Stimulated activated naive CD8-positive, alpha-beta T cell treated with anti-CD3 and anti-CD28 coated beads, Interleukin-15, Interleukin-2, amounts not matched to agents 100 U/mL and 50 U/mL, for 24 hours (primary cell): Measurements from ENCODE around the gene MS4A10.

Experiments used
- ATAC-seq: fragments of 150-1000 bp; cut with Tn5 transposase; one replicate; pipeline ENCODE4 v1.10.0; 2021
- DNase-seq: peaks from one replicate; pipeline ENCODE4 v3.0.0; 2021

Gene MS4A10

DNA sequence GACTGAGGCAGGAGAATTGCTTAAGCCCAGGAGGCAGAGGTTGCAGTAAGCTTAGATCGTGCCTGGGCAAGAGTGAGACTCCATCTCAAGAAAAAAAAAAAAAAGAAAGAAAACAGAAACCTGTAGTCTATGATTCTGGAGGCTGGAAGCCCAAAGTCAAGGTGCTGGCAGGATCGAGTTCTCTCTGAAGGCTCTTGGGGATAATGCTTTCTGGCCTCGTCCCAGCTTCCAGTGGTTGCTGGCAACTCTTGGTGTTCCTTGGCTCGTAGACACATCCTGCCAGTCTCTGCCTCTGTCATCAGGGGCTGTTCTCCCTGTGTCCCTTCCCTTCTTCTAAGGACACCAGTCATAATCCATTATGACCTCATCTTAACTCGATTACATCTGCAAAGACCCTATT lies 40.0 kb downstream of the MS4A10 start:
- ATAC-seq, result no peak

DNA sequence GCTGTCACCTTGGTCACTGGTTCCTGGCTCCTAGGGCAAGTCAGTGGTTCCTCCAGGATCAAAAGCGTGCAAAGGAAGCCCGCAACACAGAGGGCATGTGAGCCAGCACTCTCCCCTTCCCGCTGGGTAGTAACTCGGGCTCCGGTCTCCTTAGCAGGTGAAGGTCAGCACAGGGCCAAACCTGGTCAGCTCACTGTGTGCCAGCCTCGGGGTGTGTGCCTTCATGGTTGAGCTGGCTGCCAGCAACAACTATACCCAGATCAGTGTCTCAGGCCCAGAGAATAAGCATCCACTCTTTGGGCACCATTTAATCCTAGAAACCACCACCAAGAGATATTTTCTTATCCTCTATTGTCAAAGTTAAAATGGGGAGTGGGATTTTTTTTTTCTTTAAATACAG lies 40.7 kb downstream of the MS4A10 start:
- ATAC-seq (no peak), DNase-seq (no peak)

More for the DNA sequence above, 40.0 kb downstream of the MS4A10 start:
- DNase-seq, result no peak

DNA sequence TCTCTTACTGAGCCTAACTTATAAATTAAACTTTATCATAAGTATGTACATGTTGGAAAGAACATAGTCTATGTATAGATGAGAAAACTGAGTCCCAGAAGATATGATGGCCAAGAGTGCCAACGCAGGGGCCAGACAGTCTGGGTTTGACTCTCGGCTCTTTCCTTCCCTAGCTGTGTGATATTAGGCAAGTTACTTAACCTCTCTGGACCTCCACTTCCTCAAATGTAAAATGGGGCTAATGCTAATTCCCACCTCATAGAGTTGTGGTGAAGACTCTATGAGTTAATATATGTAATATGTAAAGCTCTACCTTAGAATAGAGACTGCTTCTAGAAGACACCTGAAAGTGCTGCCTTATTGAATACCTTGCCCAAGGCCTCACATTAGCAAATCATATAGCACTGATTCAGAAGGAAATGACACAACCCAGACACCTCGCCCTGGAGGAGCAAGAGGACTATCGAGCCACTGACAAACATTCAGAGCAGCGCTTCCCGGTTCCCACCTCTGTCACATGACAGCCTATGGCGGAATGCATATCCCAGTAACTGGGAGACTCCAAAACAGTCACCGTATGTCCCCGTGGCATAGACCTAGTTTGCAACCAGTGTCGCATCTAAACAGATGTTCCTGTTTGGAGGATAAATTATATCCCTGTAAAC lies 45.5 kb downstream of the MS4A10 start:
- no peak for ATAC-seq

DNA sequence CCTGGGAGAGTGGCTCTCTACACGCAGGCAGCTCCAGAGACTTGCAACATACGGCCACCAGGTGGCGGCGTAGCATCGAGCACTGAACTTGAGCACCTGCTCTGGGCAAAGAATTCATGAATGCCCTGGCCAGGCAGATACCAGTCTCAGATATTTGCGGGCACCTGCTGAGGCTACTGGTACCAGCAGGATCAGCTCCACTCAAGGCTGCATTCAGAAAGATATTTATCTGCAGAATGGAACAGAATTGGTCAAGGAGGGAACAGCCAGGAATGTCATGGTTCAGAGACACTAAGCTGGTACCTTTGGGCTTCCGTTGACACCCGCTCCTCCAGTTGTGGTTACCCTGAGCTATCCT lies 46.0 kb downstream of the MS4A10 start:
- DNase-seq, result peak; percentile 83
- peak; percentile 85 for ATAC-seq

More for the DNA sequence above, 45.5 kb downstream of the MS4A10 start:
- DNase-seq, result no peak

DNA sequence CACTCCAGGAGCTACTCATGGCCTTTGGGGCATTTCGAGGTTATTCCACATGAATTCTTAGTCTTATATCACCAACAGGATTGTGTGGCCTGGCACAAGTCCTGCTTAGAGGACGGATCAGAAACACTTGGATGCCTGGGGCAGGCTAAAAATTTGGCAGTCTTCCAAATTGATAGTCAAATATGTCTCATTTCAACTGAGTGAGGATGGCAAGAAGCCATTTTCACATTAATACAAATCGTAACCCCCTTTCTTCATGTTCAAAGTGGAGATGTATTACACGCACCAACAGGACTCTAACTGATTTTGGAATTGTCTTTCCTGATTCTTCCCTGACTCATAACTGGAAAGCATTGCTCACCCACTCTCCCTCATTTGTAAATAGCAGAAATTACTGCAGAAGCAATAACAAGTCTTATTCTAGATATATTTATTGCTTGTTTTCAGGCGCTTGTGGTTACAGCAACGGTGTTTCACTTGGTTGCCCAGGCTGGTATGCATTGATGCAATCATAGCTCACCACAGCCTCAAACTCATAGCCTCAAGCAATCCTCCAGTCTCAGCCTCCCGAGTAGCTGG lies 46.5 kb downstream of the MS4A10 start:
- ATAC-seq (no peak), DNase-seq (no peak)

DNA sequence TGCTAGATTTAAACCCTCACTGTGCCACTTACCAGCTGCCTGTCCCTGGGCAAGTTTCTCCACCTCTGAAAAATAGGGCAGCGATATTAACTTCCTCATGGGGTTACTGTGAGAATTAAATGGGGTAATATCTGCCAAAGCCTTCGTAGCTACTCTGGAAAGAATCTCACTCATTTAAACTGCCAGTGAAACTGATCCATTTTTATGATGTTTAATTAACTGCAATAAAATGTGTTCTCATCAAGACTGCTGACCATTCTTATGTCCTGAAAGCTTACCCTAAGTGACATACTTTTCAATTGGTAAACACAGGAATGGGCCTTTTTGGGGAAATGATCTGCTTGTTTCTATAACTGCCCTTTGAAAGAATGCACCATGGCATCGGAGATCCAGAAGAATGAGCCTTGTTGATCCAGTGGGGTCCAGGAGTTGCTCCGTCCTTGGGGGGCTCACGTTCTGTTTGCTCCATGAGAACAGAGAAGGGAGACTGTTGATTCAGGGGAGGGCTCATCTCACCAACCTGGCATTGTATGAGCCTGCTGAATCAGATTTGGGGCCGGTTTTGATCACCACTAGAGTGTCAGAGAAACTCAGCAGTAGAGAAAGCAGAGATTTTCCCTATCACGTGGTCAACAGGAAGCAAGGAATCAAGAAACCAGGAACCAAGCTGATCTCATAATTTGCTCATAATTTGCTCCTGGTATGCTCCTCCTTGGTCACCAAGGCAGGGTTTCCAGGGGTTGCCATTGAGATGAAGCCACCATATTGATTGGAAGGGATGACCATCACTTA lies 49.8 kb downstream of the MS4A10 start:
- ATAC-seq, result no peak
- no peak for DNase-seq

DNA sequence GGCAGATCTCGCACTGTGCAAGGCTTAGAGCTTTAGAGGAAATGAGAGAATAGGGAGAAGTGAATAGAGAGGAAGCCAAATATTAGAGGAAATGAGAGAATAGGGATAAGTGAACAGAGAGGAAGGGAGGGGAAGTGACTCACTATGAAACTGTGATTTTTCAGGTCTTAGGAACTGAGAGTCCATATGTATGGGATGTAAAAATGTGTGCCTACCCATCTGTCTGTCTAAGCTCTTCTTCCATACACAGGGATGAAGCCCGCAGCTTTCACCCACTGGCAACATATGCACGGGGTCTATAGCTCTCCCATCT lies 50.4 kb downstream of the MS4A10 start:
- no peak for ATAC-seq
- no peak for DNase-seq

DNA sequence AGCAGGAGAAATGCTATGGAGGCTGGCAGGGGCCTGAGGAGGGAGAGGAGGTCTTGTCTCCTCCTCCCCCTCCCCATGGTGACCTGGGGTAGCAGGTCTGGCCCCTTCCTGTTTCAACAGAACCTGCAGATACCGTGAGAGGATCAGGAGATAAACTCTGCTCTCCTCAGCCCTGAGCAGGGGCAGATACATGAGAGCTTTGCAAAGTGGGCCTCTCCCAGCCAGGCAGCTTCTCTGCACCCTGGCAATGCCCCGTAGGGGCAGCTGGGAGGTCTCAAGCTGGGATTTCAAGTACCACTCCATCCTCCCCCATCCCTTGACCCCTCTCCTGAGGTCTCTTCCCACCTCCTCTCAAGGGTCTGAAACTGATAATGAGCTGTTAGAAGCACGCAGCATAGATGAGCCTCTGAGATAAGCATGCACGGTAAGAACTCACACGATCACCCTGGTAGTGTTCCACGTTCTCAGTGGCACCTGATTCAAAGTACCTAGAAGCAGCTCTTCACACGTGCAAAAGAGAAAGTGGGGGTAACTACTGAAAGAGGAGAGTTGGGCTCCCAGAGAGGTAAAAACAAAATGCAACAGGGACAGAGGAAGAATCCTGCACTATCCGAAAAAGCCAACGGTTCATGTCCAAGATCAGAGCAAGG lies 51.9 kb downstream of the MS4A10 start:
- no peak for ATAC-seq
- no peak for DNase-seq

DNA sequence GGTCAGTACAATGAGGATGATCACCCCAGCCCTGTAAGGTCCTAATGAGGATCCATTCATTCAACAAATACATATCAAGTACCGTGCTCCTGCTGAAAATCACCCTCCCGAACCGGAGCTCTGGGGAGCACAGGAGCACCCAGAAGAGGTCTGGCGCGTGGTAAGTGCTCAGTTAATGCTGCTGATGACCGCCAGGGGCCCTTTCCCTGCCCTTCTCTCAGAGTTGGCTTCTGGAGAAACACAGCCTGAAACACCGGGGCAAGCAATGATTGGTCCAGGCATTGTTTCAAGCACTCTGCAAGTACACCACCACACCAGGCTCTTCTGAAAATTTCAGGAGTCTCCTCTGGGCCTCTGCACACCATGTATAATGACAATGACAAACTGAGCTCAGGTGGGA lies 53.0 kb downstream of the MS4A10 start:
- ATAC-seq, result no peak

DNA sequence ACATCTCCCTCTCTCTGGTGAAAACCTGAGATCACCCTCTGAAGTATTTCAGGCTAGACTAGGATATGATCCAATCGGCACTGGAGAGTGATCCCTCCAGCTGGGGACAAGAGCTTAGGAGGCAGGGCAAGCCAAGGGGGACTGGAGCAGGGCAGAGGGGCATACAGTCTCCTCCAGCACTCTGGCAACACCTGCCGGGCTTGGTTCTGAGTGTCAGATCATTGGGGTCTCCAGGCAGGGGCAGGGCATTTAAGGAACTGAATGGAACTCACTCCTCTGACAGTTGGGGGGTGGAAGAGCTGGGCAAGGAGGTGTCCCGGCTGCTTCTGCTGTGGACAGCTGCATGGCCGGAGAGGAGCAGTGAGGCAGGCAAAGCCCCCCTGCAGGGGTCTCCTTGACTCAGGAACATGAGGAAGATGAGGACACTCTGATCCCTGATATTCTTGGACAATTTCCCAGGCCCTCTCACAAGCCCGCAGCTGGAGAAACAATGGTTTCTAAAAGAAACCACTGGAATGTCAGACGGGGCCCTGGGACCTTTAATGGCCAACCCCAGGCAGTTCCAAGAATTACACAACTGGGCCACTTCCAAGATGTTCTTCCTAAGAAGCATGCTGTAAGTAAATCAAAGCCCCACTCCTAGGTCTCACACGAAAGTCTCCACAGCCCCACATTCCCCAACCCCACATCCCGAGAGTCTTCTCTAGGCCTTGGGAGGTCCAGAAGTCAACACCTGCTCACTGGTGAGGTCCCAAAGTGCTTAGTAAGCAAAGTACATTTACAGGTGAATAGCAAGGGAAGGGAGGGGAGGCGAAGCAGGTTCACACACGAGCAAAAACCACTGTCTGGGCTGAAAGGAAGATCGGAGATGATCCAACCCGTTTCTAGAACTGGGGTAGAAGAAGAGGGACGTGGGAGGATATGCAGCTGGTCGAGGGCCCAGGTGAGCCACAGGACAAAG lies 55.6 kb downstream of the MS4A10 start:
- no peak for ATAC-seq
- DNase-seq, result no peak

More for the DNA sequence above, 53.0 kb downstream of the MS4A10 start:
- no peak for DNase-seq

DNA sequence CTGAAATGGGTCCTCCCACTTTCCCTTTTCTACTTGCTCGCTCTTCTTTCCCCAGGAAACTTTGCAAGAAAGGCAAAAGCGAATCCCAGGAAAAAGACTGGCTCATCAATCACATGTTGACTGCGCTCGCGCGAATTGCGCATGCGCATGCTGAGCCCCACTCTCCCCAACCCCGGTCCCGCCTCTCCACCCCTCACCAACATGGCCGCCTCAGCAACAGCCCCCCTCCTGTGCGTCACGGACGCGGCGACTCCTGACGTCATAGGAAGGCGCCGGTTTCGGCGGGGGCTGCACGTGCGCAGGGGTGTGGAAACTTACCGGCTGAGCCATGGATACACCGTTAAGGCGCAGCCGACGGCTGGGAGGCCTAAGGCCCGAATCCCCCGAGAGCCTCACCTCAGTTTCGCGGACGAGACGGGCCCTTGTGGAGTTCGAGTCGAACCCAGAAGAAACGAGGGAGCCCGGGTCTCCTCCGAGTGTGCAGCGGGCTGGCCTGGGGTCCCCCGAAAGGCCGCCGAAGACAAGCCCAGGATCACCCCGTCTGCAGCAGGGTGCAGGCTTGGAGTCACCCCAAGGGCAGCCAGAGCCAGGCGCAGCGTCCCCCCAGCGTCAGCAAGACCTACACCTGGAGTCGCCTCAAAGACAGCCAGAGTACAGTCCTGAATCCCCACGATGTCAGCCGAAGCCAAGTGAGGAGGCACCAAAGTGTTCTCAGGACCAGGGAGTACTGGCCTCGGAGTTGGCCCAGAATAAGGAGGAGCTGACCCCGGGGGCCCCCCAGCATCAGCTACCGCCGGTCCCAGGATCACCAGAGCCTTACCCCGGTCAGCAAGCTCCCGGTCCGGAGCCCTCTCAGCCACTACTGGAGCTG lies 56.9 kb downstream of the MS4A10 start, which contains the start of gene CCDC86:
Gene CCDC86, plus strand, starts transcription at position 317 of the 871 bp plus-strand sequence. Its CDS starts 12 bp downstream, at position 329.
- peak; percentile 90 for ATAC-seq
- peak; percentile 99 for DNase-seq

DNA sequence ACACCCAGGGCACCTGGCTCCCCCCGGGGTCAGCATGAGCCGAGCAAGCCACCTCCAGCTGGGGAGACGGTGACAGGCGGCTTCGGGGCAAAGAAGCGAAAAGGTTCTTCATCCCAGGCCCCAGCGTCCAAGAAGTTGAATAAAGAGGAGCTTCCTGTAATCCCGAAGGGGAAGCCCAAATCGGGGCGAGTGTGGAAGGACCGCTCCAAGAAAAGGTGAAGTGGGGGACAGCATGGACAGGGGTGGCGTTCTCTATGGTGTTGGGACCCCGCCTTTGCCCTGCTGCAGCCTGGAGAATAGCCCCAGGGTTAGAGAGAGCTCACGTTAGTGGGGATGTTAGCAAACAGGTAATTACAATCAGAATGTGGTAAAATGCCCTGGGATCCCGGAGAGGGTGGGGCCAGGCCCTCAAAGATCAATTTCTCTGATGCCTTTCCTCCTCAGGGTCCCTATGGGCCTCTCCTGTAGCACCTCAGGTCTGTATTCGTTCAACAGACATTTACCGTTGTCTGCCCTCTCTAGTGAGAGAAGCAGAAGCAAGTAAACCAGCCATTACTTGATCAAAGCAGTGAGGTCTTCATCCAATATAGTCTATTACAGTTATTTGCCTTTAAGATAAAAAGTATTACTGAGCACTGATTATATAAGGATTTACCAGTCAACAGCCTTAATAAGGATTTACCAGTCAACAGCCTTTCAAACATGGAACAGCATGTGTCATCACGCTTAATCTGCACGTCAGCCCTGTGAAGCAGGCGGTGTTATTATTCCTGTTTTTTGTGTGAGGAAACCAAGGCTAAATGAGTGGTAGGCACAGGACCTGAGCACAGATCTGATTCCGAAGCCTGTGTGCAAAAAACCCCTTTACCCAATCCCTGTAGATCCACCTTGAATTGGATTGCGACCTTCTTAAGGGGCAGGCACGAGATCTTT lies 57.8 kb downstream of the MS4A10 start:
- ATAC-seq (no peak), DNase-seq (no peak)

DNA sequence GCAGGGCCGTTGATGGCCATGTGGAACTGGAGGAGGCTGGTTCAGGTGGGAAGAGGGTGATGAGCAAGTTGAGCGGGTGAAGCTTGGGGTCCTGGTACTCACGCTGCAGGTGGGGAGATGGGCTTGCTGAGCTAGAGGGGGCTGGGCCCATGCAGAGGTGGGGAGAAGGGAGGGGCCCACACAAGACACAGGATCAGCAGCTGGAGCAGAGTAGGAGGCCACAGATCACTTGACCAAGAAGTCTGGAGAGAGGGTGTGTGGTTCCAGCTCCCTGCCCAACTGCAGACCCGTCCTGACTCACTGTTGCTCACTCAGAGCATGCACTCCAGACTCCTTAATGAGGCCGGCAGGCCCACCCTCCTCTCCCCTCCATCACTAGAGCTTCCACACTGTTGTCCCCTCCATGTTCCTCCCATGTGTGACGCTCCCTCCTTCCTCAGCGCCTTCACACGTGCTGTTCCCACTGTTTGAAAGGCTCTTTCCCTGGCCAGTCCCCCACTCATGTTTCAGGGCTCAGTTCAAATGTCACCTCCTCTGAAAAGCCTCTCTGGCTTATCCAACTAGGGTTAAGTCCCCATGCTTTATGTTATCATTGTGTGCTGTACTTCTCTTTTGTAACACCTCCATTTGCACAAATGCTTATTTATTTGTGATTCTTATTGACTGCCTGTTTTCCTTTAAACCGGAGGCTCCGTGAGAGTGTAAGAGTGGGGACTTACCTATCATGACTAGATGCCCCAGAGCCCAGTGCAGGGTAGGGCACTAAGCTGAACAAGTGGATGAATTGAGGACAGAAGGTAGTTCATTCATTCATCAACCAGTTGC lies 59.1 kb downstream of the MS4A10 start:
- no peak for ATAC-seq
- no peak for DNase-seq

DNA sequence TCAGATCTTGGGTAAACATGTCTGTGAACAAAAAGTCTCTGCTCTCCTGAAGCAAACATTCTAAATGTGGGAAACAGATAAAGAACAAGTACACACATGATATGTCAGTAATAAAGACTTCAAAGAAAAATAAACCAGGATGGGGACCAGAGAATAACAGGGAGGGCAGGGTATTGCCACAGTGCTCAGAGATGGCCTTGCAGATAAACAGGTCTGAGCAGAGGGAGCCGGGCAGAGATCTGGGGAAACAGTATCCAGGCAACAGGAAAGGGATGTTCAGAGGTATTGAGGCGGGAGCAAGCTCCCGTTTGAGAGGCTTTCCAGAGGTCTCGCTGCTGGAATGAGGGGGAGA lies 59.7 kb downstream of the MS4A10 start:
- DNase-seq (no peak), ATAC-seq (no peak)

DNA sequence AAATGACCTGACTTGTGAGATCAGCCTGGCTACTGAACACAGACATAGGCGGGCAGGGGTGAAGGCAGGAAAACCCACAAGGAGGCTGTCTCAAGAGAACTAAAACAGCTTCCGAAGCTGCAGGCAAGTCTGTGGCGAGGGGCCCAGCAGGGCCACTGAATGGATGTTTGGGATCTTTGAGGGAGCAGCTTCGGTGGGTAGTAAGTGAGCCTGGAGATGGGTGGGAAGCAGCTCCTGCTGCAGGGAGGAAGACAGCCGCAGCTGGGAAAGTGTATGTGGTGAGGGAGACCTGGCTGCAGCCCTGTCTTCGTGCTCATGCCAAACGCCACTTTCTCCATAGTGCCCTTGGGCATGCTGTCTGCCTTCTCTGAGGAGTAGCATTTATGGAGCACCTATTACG lies 60.2 kb downstream of the MS4A10 start:
- DNase-seq (no peak), ATAC-seq (no peak)

DNA sequence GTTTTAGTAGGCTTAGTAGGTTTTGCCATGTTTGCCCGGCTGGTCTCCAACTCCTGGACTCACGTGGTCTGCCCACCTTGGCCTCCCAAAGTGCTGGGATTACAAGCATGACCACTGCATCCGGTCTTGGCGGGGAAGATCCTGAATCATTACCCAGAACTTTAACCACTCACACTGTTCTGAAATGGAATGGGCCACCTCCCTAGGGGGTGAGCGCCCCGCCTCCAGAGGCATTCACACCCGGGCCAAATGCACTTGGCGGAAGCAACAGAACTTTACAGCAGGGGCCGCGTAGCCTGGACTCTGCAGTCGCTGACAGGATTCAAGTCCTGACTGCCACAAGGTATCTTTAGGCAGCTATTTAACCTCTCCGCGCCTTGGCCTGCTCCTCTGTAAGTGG lies 62.1 kb downstream of the MS4A10 start:
- ATAC-seq, result no peak

DNA sequence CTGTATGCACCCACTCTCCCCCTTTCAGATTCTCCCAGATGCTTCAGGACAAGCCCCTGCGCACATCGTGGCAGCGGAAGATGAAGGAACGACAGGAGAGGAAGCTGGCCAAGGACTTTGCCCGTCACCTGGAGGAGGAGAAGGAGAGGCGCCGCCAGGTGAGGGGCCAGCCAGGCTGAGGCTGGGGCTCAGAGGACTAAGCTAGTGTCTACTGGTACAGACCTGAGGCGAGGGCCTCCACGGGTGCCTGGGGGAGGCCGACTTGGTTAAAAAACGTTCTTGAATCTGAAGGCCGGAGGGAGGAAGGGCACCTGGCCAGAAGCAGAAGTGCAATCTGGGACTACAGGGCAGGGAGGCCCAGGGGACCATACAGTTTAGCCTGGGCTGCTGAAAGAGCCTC lies 62.8 kb downstream of the MS4A10 start:
- DNase-seq (no peak), ATAC-seq (no peak)

More for the DNA sequence above, 62.1 kb downstream of the MS4A10 start:
- DNase-seq, result no peak

DNA sequence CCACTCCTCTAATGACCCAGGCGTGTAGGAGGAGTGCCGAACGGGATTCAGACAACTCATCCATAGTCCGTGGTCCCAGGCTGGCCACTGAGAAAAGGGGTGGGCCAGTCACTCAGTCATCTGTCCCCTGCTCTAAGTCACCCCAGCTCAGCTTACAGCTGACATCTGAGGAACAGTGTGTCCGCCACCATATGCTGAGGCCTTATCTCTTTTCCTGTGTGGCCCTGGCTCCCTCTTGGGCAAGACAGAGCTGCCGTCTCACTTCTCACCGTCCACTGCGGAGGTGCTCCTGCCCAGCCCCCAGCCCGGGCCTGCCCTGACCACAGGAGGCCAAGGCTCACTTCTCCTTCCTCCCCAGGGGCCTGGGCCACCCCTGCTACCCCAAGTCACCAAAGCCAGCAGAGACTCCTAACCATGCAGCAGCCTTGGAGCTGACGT lies 63.6 kb downstream of the MS4A10 start:
- ATAC-seq (no peak), DNase-seq (no peak)
